ENCODE results near the gene SLC29A3.
"Not testable (repeated sequence)": the region's sequence is repeated elsewhere in the genome, so short reads cannot be mapped to it uniquely, and the experiment has no call there.

Gene SLC29A3

GRCh38 chr10:71347587-71348395 is 28.7 kb downstream of the SLC29A3 start:
- no peak for DNase-seq

- DNase-seq = no peak
Observed at GRCh38 chr10:71348850-71349249, 29.8 kb downstream of the SLC29A3 start.

GRCh38 chr10:71349406-71349805 is 30.3 kb downstream of the SLC29A3 start:
- DNase-seq = no peak

DNA sequence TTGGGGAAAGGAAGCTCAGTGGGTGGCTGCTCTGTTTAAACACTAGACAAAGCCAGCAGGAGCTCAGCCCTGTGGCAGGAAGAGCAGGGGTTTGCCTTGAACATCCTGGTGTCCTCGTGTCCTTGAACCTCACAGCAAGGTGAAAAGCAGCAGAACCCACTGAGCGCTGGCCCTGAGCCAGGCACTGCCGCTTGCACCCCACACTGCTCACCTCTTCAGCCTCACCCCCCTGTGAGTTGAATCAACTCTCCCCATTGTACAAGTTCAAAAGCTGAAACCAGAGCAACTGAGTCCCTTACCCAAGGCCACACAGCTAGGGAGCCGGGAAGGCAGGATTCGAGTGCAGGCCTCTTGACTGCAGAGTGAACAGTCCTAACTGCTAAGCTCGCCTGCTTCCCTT is 32.0 kb downstream of the SLC29A3 start:
- DNase-seq = no peak

GRCh38 chr10:71351628-71352319 is 32.7 kb downstream of the SLC29A3 start:
- DNase-seq = no peak

DNA sequence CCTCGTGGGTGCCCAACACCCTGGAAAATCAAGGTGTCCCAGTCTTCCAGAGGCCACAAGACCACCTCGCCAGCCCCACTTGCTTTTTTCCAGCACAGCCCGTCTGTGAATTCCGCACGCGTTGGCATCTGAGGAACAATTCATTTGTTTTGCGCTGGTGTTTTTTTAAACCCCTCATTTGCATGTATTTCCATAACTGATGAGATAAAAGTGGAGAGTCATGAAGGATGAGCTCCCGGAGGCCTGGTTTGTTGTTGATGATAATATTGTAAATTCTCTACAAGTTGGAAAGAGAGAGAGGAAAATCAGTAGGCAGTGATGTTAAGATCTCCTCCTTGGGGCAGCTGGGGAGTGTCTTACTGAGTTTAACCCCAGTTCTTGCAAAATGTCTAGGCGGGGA is 34.6 kb downstream of the SLC29A3 start:
- DNase-seq = no peak

DNA sequence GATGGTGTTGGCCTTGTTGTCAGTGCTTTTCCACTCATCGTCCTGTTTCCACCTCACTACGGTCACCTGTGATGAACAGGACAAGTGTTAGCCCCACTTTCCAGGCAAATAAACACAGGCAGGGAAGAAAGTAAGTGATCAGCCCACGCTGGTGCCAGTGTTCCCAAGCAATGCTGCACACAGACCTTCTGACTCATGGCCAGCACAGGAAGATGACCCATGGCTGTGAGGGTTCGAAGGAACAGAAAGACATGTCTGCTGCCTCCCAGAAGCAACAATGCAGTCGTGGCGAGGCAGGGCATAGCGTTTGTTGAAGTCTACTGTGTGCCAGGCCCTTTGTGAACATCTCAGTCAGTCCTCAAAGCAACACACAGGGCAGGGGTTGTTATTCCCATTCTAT is 35.7 kb downstream of the SLC29A3 start:
- DNase-seq = no peak

DNA sequence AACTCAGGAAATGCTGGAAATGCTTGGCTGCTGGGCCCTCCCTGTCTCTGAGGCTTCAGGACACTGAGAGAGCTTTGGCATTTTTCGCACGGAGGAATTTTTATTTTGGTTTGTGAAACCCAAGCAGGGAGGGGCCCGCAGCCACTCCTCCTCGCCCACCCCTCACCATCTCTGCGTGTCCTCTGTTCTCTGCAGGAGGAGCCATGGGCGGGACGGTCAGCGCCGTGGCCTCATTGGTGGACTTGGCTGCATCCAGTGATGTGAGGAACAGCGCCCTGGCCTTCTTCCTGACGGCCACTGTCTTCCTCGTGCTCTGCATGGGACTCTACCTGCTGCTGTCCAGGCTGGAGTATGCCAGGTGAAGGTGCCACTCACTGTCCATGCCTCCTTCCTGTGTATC is 36.8 kb downstream of the SLC29A3 start:
- no peak for DNase-seq

DNA sequence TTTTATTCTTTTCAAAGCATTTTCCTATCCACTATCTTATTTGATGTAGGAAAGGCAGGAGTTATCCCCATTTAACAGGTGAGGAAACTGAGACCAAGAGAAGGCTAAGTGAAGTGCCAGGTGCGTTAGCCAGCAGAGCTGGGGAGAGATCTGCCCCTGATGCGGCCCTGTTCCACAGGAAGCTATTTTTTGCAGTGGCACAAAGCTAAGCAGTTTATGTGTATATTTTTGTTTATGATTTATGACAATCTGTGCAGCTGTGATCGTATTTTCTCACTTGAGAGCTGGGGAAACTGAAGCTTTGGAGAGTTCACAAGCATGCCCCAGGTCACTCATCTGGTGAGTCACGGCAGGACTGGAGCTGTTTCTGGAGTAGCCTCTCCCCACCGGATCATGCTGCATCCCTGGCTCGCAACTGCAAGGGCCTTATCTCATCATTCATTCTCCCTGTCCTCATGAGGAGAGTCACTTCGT is 38.8 kb downstream of the SLC29A3 start:
- no peak for DNase-seq

DNA sequence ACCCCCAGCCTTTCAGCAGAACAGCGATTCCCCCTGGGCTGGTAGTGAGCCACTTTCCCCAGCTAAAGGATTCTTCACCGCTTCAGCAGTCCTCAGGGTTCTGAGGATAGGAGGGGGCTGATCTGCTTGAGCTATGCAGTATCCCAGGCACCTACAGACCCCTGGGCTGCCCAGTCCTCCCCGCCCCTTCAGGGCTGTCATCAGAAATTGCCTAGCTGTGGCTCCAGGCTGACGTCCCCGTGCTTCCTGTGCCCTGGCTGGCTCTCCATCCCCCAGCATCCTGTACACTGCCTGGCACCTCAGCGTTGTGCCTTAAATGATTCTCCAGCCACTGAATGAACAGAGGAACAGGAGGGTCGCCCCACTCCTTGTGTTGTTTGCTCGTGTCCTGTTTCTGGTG is 39.2 kb downstream of the SLC29A3 start:
- DNase-seq = no peak

- DNase-seq = not testable (repeated sequence)
Observed at GRCh38 chr10:71358906-71359305, 39.8 kb downstream of the SLC29A3 start.

DNA sequence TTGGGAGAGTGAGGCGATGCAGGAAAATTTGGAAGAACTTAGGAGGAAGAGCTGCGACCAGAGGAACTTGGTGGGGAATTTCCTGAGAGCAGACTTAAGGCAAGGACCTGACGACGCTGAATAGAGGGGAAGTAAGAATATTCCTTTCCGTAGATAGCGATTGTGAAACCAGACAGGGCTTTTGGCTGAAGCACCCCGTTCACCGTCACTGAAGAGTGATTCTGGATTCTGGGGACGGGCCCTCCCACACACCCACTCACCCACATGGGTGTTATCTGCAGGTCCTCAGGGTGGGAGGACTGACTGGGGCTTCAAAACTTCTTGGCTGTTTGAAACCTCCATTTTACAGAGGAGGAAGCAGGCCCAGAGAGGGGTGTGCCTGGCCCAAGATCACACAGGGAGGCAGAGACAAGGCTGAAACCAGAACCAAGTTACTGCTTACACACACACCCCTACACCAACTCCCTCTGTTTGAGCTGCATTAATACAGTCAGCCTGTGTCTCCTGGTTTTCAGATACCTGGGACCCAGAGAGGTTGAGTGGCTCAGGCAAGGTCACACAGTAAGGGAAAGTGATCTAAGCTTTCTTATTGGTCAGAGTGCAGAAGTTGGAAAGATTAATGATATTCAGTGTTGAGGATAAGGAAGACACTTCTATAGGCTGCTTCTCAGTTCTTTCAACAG is 40.4 kb downstream of the SLC29A3 start:
- no peak for DNase-seq

DNA sequence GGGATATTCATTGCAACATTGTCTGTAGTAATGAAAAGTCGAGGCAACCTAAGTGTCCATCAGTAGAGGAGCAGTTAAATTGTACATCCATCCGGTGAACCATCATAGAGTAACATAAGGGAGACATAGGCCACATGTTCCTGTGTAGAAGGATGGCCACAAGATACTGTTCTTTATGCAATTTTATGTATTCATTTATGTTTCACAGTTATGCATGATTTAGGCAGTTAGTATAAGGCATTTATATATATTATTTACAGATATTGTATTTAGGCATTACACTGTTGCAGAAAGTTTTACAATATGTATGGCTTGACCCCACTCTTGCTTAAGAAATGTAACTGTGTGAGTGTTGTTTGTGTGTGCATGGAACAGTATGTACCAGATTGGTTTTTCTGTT is 41.7 kb downstream of the SLC29A3 start:
- no peak for DNase-seq

- no peak for DNase-seq
Observed at GRCh38 chr10:71361581-71361980, 42.5 kb downstream of the SLC29A3 start.

DNA sequence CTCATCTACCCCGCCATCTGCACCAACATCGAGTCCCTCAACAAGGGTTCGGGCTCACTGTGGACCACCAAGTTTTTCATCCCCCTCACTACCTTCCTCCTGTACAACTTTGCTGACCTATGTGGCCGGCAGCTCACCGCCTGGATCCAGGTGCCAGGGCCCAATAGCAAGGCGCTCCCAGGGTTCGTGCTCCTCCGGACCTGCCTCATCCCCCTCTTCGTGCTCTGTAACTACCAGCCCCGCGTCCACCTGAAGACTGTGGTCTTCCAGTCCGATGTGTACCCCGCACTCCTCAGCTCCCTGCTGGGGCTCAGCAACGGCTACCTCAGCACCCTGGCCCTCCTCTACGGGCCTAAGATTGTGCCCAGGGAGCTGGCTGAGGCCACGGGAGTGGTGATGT is 43.1 kb downstream of the SLC29A3 start:
- DNase-seq = no peak

GRCh38 chr10:71363936-71364335 is 44.9 kb downstream of the SLC29A3 start:
- DNase-seq = peak; percentile 35

DNA sequence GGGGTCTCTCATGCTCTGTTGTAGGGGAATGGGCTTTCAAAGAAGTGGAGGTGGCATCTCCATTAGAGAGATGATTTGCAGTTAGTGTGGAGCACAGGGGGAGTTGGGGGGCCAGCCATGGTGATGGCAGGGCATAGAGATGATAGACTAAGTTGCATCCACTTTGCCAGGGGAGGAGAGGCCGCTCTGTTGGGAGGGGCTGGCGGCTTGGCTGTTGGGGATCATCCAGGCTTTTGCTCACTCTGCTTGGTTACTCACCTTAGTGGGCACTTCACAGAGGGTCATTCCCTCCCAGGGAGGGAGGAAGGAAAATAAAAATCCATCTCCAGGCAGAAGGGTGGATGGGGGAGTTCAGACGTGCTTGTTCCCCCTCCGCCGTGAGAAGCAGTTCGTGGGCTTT is 46.3 kb downstream of the SLC29A3 start:
- no peak for DNase-seq

DNA sequence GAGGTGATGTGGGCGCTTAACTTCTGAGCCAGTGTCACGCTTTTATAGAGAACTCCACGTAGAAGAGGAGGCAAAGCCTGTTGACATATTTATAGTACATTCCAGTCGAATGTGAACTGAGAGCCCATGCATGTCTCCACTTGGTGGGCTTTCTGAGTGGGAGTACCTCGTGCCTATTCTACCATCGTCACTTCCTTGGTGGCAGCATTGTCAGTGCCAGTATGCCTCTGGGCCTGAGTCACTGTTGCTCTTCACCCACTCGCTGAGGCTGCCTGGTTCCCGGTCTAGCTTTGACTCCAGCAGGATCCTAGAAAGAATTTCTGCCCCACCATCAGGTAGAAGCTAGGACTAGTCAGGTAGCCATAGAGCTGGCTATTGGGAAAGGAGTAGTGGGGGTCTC is 47.6 kb downstream of the SLC29A3 start:
- DNase-seq = no peak

DNA sequence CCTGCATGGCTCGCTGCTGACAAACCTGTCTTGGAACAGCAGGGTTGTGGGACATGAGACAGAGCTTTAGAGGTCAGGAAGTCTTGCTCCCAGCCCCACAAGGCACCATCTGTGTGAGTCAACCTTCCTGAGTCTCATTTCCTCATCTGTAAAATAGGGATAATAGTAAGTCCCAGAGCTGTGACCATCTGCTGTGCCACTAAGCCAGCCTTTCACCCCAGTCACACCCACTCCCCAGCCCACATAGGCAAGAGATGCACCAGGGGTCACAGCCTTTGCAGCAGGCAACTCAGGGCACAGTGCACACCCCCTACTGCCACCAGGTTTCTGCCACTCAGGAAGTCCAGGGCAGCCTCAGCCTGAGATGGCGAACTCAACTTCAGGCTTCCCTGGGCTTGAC is 48.2 kb downstream of the SLC29A3 start:
- DNase-seq = no peak

GRCh38 chr10:71368176-71368575 is 49.1 kb downstream of the SLC29A3 start:
- no peak for DNase-seq

GRCh38 chr10:71368643-71369042 is 49.6 kb downstream of the SLC29A3 start:
- DNase-seq = no peak

DNA sequence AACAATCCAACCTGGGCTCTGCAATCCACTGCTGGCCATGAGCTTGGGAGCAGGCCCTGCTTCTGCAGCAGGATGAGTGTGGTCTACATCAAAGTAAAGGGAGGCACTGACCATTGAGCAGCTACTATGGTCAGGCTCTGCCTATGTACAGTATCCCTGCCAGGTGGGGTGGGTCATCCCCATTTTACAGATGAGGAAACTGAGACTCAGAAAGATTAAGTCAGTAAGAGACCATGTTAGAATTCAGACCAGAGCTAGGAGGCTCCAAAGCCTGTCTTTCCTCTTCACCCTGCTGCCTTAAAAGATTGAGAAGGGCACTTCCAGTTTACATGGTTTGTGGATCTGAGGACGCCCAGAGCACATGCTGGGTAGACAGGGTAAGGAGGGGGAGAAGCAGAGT is 50.5 kb downstream of the SLC29A3 start:
- no peak for DNase-seq

- no peak for DNase-seq
Observed at GRCh38 chr10:71370031-71370430, 51.0 kb downstream of the SLC29A3 start.

GRCh38 chr10:71371750-71372166 is 52.7 kb downstream of the SLC29A3 start:
- DNase-seq = no peak

All from NCI-H1092 (cell line).